Hepatocyte (in vitro differentiated cells): ENCODE data around the gene RBM38.

Experiments
- EZH2 ChIP-seq: fragments of 200-600 bp; sonication (generic); IDR thresholded peaks from 2 replicates; pipeline ENCODE4 v1.6.1; 2016; ENCODE audit warnings: antibody characterized with exemption, mild to moderate bottlenecking, borderline replicate concordance
- EZH2phosphoT487 ChIP-seq: fragments of 200-600 bp; sonication (generic); IDR thresholded peaks from one replicate; pipeline ENCODE4 v1.6.1; 2018; ENCODE audit warnings: antibody characterized with exemption, mild to moderate bottlenecking, low read depth, moderate library complexity; ENCODE audit not compliant: unreplicated experiment, severe bottlenecking
- TF ChIP-seq, protein P1 (sequence below): fragments of 200-600 bp; sonication (generic); IDR thresholded peaks from 2 replicates; pipeline ENCODE4 v1.5.1; 2016; ENCODE audit warnings: antibody characterized with exemption, mild to moderate bottlenecking; ENCODE audit not compliant: poor library complexity

DNA sequence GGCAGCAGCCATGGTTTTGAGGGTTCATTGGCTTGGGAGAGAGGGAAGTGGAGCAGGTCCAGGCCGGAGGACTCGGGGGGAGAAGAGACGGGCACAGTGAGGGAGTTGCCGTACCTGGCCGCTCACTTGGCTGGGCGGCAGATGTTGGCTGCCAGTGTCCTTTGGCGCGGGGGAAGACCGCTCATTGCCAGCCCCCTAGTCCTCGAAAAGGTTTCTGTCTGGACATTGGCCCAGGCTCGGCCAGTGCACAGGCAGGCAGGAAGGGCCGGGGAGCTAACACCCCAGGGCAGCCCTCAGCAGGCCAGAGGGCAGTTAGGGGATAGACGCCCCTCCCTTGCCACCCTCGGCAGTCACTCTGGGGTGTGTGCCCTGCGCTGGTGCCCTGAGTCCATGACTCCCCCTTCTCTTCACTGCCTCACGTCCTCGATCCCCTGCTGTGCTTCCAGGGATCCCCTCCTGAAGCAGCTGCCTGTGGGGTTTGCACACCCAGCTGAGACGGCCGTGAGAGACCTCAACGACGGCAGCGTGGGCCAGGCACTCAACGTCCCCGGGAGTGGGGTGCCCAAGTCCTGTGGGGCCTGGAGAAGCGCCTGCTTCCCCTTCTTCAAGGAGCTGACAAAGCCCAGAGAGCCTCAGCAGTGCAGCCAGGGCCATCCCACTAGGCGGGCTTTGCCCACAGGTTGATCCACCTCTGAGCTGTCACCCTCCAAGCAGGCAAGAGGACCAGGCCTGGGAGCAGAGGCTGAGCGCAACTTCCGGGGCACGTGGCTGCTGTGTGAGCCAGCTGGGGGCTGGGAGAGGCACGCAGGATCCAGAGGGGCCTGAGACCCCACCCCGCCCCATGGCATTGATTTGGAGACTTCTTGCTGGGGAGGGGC is 20.4 kb downstream of the RBM38 start:
- TF ChIP-seq EZH2, result no peak
- TF ChIP-seq, protein P1, sequence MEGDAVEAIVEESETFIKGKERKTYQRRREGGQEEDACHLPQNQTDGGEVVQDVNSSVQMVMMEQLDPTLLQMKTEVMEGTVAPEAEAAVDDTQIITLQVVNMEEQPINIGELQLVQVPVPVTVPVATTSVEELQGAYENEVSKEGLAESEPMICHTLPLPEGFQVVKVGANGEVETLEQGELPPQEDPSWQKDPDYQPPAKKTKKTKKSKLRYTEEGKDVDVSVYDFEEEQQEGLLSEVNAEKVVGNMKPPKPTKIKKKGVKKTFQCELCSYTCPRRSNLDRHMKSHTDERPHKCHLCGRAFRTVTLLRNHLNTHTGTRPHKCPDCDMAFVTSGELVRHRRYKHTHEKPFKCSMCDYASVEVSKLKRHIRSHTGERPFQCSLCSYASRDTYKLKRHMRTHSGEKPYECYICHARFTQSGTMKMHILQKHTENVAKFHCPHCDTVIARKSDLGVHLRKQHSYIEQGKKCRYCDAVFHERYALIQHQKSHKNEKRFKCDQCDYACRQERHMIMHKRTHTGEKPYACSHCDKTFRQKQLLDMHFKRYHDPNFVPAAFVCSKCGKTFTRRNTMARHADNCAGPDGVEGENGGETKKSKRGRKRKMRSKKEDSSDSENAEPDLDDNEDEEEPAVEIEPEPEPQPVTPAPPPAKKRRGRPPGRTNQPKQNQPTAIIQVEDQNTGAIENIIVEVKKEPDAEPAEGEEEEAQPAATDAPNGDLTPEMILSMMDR, result no peak
- no peak for TF ChIP-seq EZH2phosphoT487
